ENCODE data around the gene OPA3.

DNA sequence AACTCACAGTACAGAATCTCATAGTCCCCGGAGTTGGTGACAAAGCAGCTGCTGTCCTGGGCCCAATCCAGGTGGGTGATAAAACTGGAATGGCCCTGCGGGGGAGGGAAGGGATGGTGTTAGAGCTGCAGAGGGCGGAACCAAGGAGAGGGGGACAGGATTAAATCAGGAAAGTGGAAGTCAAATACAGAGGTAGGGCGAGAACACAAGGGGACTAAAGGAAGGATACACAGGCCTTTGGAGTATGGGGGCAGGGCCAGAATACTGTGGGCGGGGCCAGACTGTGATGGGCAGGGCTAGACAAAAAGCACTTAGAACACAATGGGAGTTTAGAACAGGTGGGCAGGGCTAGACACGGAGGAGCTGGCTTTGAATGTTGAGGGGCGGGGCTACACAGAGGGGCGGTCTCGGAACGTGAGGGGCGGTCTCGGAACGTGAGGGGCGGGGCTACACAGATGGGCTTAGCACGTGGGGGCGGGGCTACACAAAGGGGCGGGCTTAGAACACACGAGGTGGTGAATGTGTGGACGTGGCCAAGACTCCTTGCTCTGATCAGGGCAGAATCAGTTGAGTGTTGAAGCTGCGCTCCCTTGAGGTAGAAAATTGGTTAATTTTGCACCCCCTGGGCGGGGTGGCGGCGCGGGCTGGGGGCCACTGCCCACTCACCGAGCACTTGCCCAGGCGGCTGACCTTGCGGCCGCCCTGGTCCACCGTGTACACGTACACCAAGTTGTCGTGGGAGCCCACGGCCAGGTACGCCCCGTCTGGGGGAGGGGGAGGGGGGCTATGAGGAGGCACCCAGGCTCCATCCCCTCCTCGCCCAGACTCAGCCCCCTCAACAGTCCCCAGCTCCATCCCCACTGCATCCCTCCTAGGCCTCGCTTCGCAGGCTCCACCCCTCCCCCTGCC, 31.4 kb upstream of the OPA3 start:
- TF ChIP-seq PKNOX1 (IDR thresholded peaks at IDR 0.05), result peak; percentile 91
- TF ChIP-seq ZBTB40 (IDR thresholded peaks at IDR 0.05; ENCODE audit: borderline replicate concordance), result no peak
- TF ChIP-seq, protein P1, sequence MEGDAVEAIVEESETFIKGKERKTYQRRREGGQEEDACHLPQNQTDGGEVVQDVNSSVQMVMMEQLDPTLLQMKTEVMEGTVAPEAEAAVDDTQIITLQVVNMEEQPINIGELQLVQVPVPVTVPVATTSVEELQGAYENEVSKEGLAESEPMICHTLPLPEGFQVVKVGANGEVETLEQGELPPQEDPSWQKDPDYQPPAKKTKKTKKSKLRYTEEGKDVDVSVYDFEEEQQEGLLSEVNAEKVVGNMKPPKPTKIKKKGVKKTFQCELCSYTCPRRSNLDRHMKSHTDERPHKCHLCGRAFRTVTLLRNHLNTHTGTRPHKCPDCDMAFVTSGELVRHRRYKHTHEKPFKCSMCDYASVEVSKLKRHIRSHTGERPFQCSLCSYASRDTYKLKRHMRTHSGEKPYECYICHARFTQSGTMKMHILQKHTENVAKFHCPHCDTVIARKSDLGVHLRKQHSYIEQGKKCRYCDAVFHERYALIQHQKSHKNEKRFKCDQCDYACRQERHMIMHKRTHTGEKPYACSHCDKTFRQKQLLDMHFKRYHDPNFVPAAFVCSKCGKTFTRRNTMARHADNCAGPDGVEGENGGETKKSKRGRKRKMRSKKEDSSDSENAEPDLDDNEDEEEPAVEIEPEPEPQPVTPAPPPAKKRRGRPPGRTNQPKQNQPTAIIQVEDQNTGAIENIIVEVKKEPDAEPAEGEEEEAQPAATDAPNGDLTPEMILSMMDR (IDR thresholded peaks at IDR 0.05 in 2 of 3, conservative IDR thresholded peaks at IDR 0.05 in 1 of 3; ENCODE audit: control insufficient read depth in 2 of 3, extremely low read depth in 1 of 3, insufficient read depth in 1 of 3, low read depth in 3 of 3, low read length in 3 of 3), result no peak

Measured in GM12878 (cell line).